Measurements from ENCODE around the gene BLOC1S5. TPM values are rescaled to one million over a fixed set of nuclear protein-coding genes. Genes with fewer than 3 reads are reported as not detected.

The BLOC1S5 gene
- total RNA-seq, 2 donors from 2014 or later, result 10.8 to 11.7 TPM

Other genes starting within 250 kb of the BLOC1S5 start
- 10 to 100 TPM; 18.6 to 19.8 TPM for gene TXNDC5, start 153.6 kb downstream of the BLOC1S5 start, total RNA-seq
- 10 to 100 TPM; 11.7 to 15.5 TPM for gene EEF1E1, start 38.2 kb upstream of the BLOC1S5 start, total RNA-seq

Measured in T-helper 17 cell (primary cell).